Measurements from ENCODE around the gene DAPK1.
"Not testable (repeated sequence)": the region's sequence is repeated elsewhere in the genome, so short reads cannot be mapped to it uniquely, and the experiment has no call there.

Gene DAPK1

DNA sequence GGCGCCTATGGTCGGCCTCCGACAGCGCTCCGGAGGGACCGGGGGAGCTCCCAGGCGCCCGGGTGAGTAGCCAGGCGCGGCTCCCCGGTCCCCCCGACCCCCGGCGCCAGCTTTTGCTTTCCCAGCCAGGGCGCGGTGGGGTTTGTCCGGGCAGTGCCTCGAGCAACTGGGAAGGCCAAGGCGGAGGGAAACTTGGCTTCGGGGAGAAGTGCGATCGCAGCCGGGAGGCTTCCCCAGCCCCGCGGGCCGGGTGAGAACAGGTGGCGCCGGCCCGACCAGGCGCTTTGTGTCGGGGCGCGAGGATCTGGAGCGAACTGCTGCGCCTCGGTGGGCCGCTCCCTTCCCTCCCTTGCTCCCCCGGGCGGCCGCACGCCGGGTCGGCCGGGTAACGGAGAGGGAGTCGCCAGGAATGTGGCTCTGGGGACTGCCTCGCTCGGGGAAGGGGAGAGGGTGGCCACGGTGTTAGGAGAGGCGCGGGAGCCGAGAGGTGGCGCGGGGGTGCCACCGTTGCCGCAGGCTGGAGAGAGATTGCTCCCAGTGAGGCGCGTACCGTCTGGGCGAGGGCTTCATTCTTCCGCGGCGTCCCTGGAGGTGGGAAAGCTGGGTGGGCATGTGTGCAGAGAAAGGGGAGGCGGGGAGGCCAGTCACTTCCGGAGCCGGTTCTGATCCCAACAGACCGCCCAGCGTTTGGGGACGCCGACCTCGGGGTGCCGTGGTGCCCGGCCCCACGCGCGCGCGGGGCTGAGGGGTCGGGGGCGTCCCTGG lies 561 bp downstream of the DAPK1 start:
- Histone ChIP-seq H3K4me2 (peak overlapping the region; percentile 97), H3K79me2 (ENCODE audit: insufficient read depth, low read depth) (peaks cover 26% of the 10 kb centered on the region)

DNA sequence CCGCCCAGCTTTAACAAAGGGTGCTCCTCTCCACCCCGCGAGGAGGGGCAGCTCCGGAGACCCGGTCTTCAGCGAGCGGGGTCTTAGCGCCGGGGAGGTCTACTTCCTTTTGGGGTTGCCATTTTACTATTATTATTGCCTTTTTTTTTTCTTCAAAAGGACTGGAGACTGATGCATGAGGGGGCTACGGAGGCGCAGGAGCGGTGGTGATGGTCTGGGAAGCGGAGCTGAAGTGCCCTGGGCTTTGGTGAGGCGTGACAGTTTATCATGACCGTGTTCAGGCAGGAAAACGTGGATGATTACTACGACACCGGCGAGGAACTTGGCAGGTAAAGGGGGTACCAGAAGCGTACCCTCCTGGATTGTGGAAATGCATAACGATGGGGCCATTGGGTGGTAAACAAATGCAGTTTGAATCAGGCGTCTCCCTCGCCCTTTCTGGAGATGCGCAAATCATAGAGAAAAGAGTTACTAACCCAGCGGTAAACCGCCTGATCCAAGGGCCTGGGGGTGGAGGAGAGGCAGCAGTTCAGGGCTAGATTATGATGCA lies 1.2 kb downstream of the DAPK1 start:
- H2AFZ ChIP-seq (ENCODE audit: low read depth), result peak overlapping the region; percentile 83; the same call in 1 of the 2 replicates
- H3K9ac ChIP-seq, result peak overlapping the region; percentile 75
- peaks cover 27% of the 10 kb centered on the region for H3K79me2 ChIP-seq (ENCODE audit: insufficient read depth, low read depth)
- H3K4me1 ChIP-seq (ENCODE audit: low read depth, poor library complexity, severe bottlenecking), result peaks cover 70% of the 10 kb centered on the region
- peak overlapping the region; percentile 64 for H3K4me3 ChIP-seq (IDR thresholded peaks at IDR 0.05; ENCODE audit: insufficient read depth, low read depth, low read length)
- no peaks in the 10 kb centered on the region for H3K27me3 ChIP-seq (ENCODE audit: insufficient read depth, low read depth)
- H4K20me1 ChIP-seq (ENCODE audit: insufficient read depth), result no peaks in the 10 kb centered on the region
- H3K27ac ChIP-seq, result peak overlapping the region; percentile 77
- TF ChIP-seq, protein P1, sequence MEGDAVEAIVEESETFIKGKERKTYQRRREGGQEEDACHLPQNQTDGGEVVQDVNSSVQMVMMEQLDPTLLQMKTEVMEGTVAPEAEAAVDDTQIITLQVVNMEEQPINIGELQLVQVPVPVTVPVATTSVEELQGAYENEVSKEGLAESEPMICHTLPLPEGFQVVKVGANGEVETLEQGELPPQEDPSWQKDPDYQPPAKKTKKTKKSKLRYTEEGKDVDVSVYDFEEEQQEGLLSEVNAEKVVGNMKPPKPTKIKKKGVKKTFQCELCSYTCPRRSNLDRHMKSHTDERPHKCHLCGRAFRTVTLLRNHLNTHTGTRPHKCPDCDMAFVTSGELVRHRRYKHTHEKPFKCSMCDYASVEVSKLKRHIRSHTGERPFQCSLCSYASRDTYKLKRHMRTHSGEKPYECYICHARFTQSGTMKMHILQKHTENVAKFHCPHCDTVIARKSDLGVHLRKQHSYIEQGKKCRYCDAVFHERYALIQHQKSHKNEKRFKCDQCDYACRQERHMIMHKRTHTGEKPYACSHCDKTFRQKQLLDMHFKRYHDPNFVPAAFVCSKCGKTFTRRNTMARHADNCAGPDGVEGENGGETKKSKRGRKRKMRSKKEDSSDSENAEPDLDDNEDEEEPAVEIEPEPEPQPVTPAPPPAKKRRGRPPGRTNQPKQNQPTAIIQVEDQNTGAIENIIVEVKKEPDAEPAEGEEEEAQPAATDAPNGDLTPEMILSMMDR (conservative IDR thresholded peaks at IDR 0.05; ENCODE audit: low read depth, low read length), result no peak
- H3K4me2 ChIP-seq, result peak overlapping the region; percentile 97
- no peaks in the 10 kb centered on the region for H3K36me3 ChIP-seq (ENCODE audit: insufficient read depth)

More for the DNA sequence above, 561 bp downstream of the DAPK1 start:
- Histone ChIP-seq H3K27ac (peak overlapping the region; percentile 77), H3K9ac (peak overlapping the region; percentile 75), H3K27me3 (ENCODE audit: insufficient read depth, low read depth) (no peaks in the 10 kb centered on the region), H3K36me3 (ENCODE audit: insufficient read depth) (no peaks in the 10 kb centered on the region), H2AFZ (ENCODE audit: low read depth) (peak overlapping the region; percentile 83; the same call in 1 of the 2 replicates), H3K4me3 (IDR thresholded peaks at IDR 0.05; ENCODE audit: insufficient read depth, low read depth, low read length) (peak overlapping the region; percentile 64), H3K4me1 (ENCODE audit: low read depth, poor library complexity, severe bottlenecking) (peaks cover 72% of the 10 kb centered on the region), H4K20me1 (ENCODE audit: insufficient read depth) (no peaks in the 10 kb centered on the region)
- TF ChIP-seq, protein P1 (conservative IDR thresholded peaks at IDR 0.05; ENCODE audit: low read depth, low read length), result no peak

DNA sequence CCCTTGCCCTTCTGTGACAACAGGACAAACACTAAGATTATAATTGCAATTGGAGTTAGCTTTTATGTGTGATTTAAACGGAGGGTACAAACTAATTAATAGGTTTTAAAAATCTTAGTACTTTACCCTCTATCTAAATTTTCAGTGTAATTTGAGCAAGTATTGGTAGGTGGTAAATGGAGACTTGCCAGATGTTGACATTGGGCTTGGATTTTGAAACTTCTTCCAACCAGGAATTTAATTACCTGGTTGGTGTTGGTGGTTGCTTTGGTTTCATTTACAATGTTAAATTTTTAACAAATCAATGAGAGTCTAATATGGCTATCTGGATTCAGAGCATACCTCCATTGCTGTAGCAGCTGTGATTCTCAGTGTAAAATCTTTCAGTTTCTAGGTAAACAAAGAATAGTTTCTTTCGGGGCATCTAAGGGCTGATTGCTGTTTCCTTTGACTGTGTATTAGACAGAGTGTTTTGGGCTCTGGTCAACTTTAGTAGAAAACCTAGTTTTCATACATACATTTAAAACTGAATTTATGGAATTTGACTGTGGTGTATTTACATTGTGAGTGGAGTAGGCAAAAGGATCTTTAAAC lies 1.9 kb downstream of the DAPK1 start:
- Histone ChIP-seq H3K36me3 (ENCODE audit: insufficient read depth) (no peaks in the 10 kb centered on the region), H3K4me1 (ENCODE audit: low read depth, poor library complexity, severe bottlenecking) (peaks cover 63% of the 10 kb centered on the region), H2AFZ (ENCODE audit: low read depth) (no peak overlapping the region), H3K4me3 (IDR thresholded peaks at IDR 0.05; ENCODE audit: insufficient read depth, low read depth, low read length) (no peak overlapping the region), H3K9ac (peak overlapping the region; percentile 75; the same call in 1 of the 2 replicates), H3K4me2 (peak overlapping the region; percentile 97), H3K27me3 (ENCODE audit: insufficient read depth, low read depth) (no peaks in the 10 kb centered on the region), H3K27ac (peak overlapping the region; percentile 77), H3K79me2 (ENCODE audit: insufficient read depth, low read depth) (peaks cover 33% of the 10 kb centered on the region), H4K20me1 (ENCODE audit: insufficient read depth) (no peaks in the 10 kb centered on the region)
- TF ChIP-seq, protein P1 (conservative IDR thresholded peaks at IDR 0.05; ENCODE audit: low read depth, low read length), result no peak

DNA sequence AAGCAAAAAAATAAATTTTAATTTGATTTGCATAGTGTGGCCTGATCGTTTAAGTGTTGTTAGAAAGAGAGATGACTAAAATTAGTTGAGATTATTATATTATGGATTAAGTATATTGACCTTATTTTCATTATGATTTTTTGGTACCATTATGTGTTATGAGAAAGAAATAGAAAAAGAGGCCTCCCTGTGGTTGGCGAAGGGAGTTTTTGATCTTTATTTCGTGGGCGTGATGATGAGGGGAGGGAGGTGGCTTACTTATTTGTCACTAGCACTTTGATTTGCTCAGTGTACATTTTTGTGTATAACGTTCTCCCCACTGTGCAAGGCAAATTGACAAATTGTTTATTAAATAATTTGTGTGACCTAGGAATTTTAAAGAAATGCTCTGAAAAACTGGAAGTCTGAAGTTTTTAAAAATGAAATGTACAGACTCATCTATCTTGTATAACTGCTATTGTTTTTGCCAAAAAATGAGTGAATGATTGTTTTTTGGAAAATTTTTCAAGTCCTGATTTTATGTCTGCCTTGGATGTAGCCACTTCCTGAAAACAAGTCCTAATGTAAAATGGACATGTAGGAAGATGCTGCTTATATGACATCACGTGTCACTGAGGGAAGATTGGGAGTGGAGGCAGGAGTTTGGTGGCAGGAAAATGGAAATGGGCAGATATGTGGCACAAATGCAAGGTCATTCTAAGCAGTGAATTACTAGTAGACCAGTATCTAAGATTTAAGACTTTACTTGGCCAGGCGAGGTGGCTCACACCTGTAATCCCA lies 3.0 kb downstream of the DAPK1 start:
- TF ChIP-seq, protein P1 (conservative IDR thresholded peaks at IDR 0.05; ENCODE audit: low read depth, low read length), result no peak
- H3K27me3 ChIP-seq (ENCODE audit: insufficient read depth, low read depth), result no peaks in the 10 kb centered on the region
- no peaks in the 10 kb centered on the region for H4K20me1 ChIP-seq (ENCODE audit: insufficient read depth)
- H3K4me1 ChIP-seq (ENCODE audit: low read depth, poor library complexity, severe bottlenecking), result peaks cover 53% of the 10 kb centered on the region
- peaks cover 34% of the 10 kb centered on the region for H3K79me2 ChIP-seq (ENCODE audit: insufficient read depth, low read depth)
- H3K9ac ChIP-seq, result no peak overlapping the region; the same call in 1 of the 2 replicates
- no peak overlapping the region for H3K4me3 ChIP-seq (IDR thresholded peaks at IDR 0.05; ENCODE audit: insufficient read depth, low read depth, low read length)
- H2AFZ ChIP-seq (ENCODE audit: low read depth), result no peak overlapping the region
- peak overlapping the region; percentile 77; the same call in 1 of the 2 replicates for H3K27ac ChIP-seq
- H3K4me2 ChIP-seq, result peak overlapping the region; percentile 97
- no peaks in the 10 kb centered on the region for H3K36me3 ChIP-seq (ENCODE audit: insufficient read depth)

DNA sequence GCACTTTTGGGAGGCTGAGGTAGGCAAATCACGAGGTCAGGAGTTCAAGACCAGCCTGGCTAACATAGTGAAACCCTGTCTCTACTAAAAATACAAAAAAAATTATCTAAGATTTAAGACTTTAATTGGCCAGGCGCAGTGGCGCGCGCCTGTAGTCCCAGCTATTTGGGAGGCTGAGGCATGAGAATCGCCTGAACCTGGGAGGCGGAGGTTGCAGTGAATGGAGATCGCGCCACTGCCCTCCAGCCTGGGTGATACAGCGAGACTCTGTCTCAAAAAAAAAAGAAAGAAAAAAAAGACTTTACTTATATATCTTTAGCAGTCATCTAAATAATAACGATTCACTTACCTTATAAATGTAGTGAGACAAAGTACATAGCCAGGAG lies 3.6 kb downstream of the DAPK1 start:
- Histone ChIP-seq H3K4me1 (ENCODE audit: low read depth, poor library complexity, severe bottlenecking) (peaks cover 47% of the 10 kb centered on the region), H3K79me2 (ENCODE audit: insufficient read depth, low read depth) (peaks cover 34% of the 10 kb centered on the region), H3K4me2 (peak overlapping the region; percentile 97; the same call in 1 of the 2 replicates)
- H3K27me3 ChIP-seq (ENCODE audit: insufficient read depth, low read depth); H4K20me1 ChIP-seq (ENCODE audit: insufficient read depth); H2AFZ ChIP-seq (ENCODE audit: low read depth); H3K27ac ChIP-seq; H3K4me3 ChIP-seq (IDR thresholded peaks at IDR 0.05; ENCODE audit: insufficient read depth, low read depth, low read length); H3K36me3 ChIP-seq (ENCODE audit: insufficient read depth); H3K9ac ChIP-seq: not testable (repeated sequence)
